OCI-LY3 (cell line): ENCODE data around the gene CDHR5.

ENCODE experiments used
- H2AFZ ChIP-seq: fragments of 200-600, 300-600 bp; shearing (Covaris generic); 2 replicates; pipeline ENCODE4 v1.6.0; 2014; ENCODE audit warnings: antibody characterized with exemption, low read depth, low read length
- H3K27ac ChIP-seq: fragments of 200-600, 300-600 bp; sonication (generic); 2 replicates; pipeline ENCODE4 v1.5.1; 2014; ENCODE audit warnings: mild to moderate bottlenecking, low read length, moderate library complexity, mixed read lengths
- H3K27me3 ChIP-seq: fragments of 200-600, 300-600 bp; sonication (generic); 2 replicates; pipeline ENCODE4 v1.6.1; 2014; ENCODE audit warnings: low read depth, low read length, mixed read lengths
- H3K36me3 ChIP-seq: fragments of 200-600, 300-600 bp; sonication (generic); replicated peaks from 2 replicates; pipeline ENCODE3; 2014; ENCODE audit warnings: low read depth, low read length, mixed read lengths
- H3K4me1 ChIP-seq: fragments of 300-600, 200-600 bp; sonication (generic); 2 replicates; pipeline ENCODE4 v1.6.1; 2014; ENCODE audit warnings: low read length, mixed read lengths
- H3K4me2 ChIP-seq: fragments of 200-600, 300-600 bp; sonication (generic); 2 replicates; pipeline ENCODE4 v1.6.1; 2014; ENCODE audit warnings: low read length, mixed read lengths
- H3K4me3 ChIP-seq: fragments of 300-600, 200-600 bp; sonication (generic); 2 replicates; pipeline ENCODE4 v1.5.1; 2014; ENCODE audit warnings: antibody characterized with exemption, mild to moderate bottlenecking, low read length, moderate library complexity
- H3K79me2 ChIP-seq: fragments of 300-600, 200-600 bp; shearing (Covaris generic); 2 replicates; pipeline ENCODE4 v1.6.1; 2014; ENCODE audit warnings: mild to moderate bottlenecking, low read length, mixed read lengths
- H3K9ac ChIP-seq: fragments of 300-600, 200-600 bp; shearing (Covaris generic); 2 replicates; pipeline ENCODE4 v1.6.0; 2014; ENCODE audit warnings: mild to moderate bottlenecking, low read length, moderate library complexity
- H3K9me3 ChIP-seq: fragments of 200-600, 300-600 bp; shearing (Covaris generic); 2 replicates; pipeline ENCODE4 v1.6.1; 2014; ENCODE audit warnings: low read length, mixed read lengths; ENCODE audit not compliant: insufficient read depth
- H4K20me1 ChIP-seq: fragments of 200-600, 300-600 bp; sonication (generic); 2 replicates; pipeline ENCODE4 v1.6.1; 2016; ENCODE audit warnings: low read length, mixed read lengths; ENCODE audit not compliant: insufficient read depth
- CTCF ChIP-seq: fragments of 200-600, 300-600 bp; sonication (generic); IDR thresholded peaks from 2 replicates; pipeline ENCODE4 v1.5.1; 2014; ENCODE audit warnings: antibody characterized with exemption, low read length, low read depth
- EZH2phosphoT487 ChIP-seq: fragments of 200-600 bp; shearing (Covaris generic); IDR thresholded peaks from 2 replicates; pipeline ENCODE4 v1.6.1; 2018; ENCODE audit warnings: antibody characterized with exemption, mixed run types, low read depth

The CDHR5 gene

GRCh38 chr11:616320-617198 lies 8.2 kb downstream of the CDHR5 start:
- peak overlapping the region; percentile 90 for H3K27ac ChIP-seq
- H4K20me1 ChIP-seq, result peaks cover 20% of the 10 kb centered on the region

GRCh38 chr11:615504-616319 lies 9.0 kb downstream of the CDHR5 start, which contains the start of gene IRF7:
TSS of gene IRF7 (minus strand) at chr11:615950. CDS start at chr11:615364, 586 bp downstream.
- H3K79me2 ChIP-seq, result peaks cover 5% of the 10 kb centered on the region; the same call in 1 of the 2 replicates
- no peaks in the 10 kb centered on the region for H3K27me3 ChIP-seq
- peak within 1 kb of the TSS; percentile 84 for H3K4me2 ChIP-seq
- H3K4me3 ChIP-seq, result peak within 1 kb of the TSS; percentile 88
- no peak within 1 kb of the TSS for H2AFZ ChIP-seq
- H3K27ac ChIP-seq, result peak within 1 kb of the TSS; percentile 90
- H4K20me1 ChIP-seq, result peaks cover 20% of the 10 kb centered on the region
- TF ChIP-seq CTCF (no peak), EZH2phosphoT487 (no peak)
- H3K9me3 ChIP-seq, result no peaks in the 10 kb centered on the region
- H3K36me3 ChIP-seq, result peaks cover 25% of the 10 kb centered on the region
- H3K4me1 ChIP-seq, result peaks cover 20% of the 10 kb centered on the region
- H3K9ac ChIP-seq, result peak within 1 kb of the TSS; percentile 77

More at GRCh38 chr11:616320-617198, 8.2 kb downstream of the CDHR5 start:
- no peak overlapping the region for H2AFZ ChIP-seq
- H3K4me2 ChIP-seq, result peak overlapping the region; percentile 84
- peaks cover 5% of the 10 kb centered on the region; the same call in 1 of the 2 replicates for H3K79me2 ChIP-seq
- peak overlapping the region; percentile 68 for H3K9ac ChIP-seq
- peak overlapping the region; percentile 88 for H3K4me3 ChIP-seq
- peaks cover 20% of the 10 kb centered on the region for H3K4me1 ChIP-seq
- no peaks in the 10 kb centered on the region for H3K9me3 ChIP-seq
- TF ChIP-seq CTCF (no peak), EZH2phosphoT487 (no peak)
- peaks cover 16% of the 10 kb centered on the region for H3K36me3 ChIP-seq
- H3K27me3 ChIP-seq, result no peaks in the 10 kb centered on the region

GRCh38 chr11:614623-615503 lies 9.9 kb downstream of the CDHR5 start:
- Histone ChIP-seq H3K27ac (peak overlapping the region; percentile 90), H3K9ac (peak overlapping the region; percentile 77), H3K79me2 (peaks cover 5% of the 10 kb centered on the region; the same call in 1 of the 2 replicates), H3K36me3 (peaks cover 33% of the 10 kb centered on the region), H3K4me1 (peaks cover 20% of the 10 kb centered on the region), H3K4me3 (peak overlapping the region; percentile 88), H4K20me1 (peaks cover 20% of the 10 kb centered on the region), H3K4me2 (peak overlapping the region; percentile 84), H3K9me3 (no peaks in the 10 kb centered on the region), H3K27me3 (no peaks in the 10 kb centered on the region), H2AFZ (no peak overlapping the region)
- TF ChIP-seq EZH2phosphoT487, result no peak
- no peak for TF ChIP-seq CTCF
